ENCODE measurements around the gene ETV6.

ETV6 gene

DNA sequence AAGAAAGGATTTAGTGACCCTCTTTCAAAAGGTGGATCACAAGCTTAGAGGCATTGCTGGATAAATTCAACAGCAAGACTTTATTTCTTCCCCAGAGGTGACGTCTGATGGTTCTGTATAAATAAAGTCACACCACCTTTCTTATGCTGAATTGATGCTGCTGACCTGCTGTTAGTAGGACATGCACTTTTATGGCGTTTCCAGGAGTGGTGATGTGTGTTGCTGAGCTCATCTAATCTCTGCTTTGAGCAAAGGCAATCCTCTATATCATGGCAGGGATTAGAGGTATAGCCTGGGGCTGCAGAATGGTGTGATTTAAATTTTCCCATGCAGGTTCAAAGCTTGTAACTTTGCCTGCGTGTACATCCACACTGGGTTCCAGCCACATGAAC lies 94.9 kb downstream of the ETV6 start:
- CTCF ChIA-PET: interaction anchor here (0.8 to 4.1 kb wide), 13 partner anchors 10 to 288 kb away, joined by 3 to 19 read pairs (median 4); no protein-coding TSS in a partner anchor
- TF ChIP-seq, protein P1, sequence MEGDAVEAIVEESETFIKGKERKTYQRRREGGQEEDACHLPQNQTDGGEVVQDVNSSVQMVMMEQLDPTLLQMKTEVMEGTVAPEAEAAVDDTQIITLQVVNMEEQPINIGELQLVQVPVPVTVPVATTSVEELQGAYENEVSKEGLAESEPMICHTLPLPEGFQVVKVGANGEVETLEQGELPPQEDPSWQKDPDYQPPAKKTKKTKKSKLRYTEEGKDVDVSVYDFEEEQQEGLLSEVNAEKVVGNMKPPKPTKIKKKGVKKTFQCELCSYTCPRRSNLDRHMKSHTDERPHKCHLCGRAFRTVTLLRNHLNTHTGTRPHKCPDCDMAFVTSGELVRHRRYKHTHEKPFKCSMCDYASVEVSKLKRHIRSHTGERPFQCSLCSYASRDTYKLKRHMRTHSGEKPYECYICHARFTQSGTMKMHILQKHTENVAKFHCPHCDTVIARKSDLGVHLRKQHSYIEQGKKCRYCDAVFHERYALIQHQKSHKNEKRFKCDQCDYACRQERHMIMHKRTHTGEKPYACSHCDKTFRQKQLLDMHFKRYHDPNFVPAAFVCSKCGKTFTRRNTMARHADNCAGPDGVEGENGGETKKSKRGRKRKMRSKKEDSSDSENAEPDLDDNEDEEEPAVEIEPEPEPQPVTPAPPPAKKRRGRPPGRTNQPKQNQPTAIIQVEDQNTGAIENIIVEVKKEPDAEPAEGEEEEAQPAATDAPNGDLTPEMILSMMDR (IDR thresholded peaks at IDR 0.05; ENCODE audit: control extremely low read depth, extremely low read depth, low read depth, missing control alignments): no peak
- POLR2A ChIA-PET: interaction anchor here (0.5 kb wide), 1 partner anchor 877 kb away, joined by 7 read pairs; no protein-coding TSS in a partner anchor
- DNase-seq (ENCODE audit: extremely low spot score): no peak

DNA sequence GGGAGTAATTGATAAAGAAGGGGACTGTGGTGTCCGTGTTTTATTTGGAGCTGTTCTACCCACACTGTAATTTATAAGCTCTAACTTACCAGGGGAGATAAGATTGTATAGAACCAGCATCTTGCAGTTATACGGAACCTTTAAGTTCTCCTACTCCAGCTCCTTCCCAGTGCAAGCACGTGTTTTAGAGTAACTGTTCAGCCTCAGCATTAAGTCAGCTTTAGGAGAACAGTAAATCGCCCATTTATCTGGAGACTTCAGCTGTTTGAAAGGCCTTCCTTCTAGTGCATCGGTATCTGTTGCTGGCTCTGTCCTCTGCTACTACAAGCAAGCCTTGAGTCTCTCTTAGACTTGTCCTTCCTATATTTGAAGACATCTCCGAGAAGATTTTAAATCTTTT lies 95.6 kb downstream of the ETV6 start:
- ChIA-PET CTCF (interaction anchor here (0.9 to 4.1 kb wide), 9 partner anchors 11 to 165 kb away, joined by 3 to 19 read pairs (median 5); no protein-coding TSS in a partner anchor), POLR2A (no interaction called here)
- TF ChIP-seq, protein P1 (IDR thresholded peaks at IDR 0.05; ENCODE audit: control extremely low read depth, extremely low read depth, low read depth, missing control alignments): no peak
- no peak for DNase-seq (ENCODE audit: extremely low spot score)

- no peak for DNase-seq (ENCODE audit: extremely low spot score)
- ChIA-PET CTCF (interaction anchor here (1.0 to 4.1 kb wide), 4 partner anchors 11 to 26 kb away, joined by 4 to 19 read pairs (median 6); no protein-coding TSS in a partner anchor), POLR2A (interaction anchor here (1.0 to 1.1 kb wide), 2 partner anchors 13 to 16 kb away, joined by 3 to 6 read pairs; no protein-coding TSS in a partner anchor)
- TF ChIP-seq, protein P1 (IDR thresholded peaks at IDR 0.05; ENCODE audit: control extremely low read depth, extremely low read depth, low read depth, missing control alignments): no peak
Measured at GRCh38 chr12:11746024-11746771, 96.7 kb downstream of the ETV6 start.

DNA sequence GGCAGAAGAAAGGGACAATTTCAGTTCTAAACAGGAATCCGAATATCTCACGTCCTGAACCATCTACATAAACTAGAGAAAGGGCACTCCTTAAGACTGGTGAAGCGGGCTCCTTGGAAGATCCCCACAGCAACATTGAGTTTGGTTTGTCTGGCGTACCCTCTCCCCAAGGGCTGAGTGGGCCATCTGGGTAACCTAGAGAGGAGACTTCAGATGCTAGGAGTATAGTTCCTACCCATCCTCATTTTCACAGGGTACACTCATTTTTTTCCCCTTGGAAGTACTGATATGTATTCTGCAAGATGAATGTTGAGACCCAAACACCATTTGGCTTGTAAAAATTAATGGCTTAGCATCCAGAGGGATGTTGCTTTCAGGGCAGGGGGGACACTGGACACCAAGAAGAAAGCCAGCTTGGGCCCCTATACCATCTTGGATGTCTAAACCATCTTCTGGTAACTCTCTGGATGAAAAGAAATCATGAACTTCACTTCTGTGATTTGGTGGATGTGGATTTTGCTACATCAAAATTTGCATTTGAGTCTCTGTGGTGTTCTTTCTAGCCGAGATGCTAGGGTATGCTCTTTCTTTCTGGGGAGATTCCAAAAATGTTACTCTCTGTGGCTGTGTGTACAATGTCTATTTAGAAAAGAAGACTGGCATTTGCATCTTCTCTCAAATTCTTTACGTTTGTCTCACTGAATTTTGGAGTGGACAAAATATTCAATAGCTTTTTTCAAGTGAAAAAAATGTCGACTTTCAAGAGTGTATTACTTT lies 97.7 kb downstream of the ETV6 start:
- POLR2A ChIA-PET: interaction anchor here (1.1 kb wide), 1 partner anchor 16 kb away, joined by 6 read pairs; no protein-coding TSS in a partner anchor
- TF ChIP-seq, protein P1 (IDR thresholded peaks at IDR 0.05; ENCODE audit: control extremely low read depth, extremely low read depth, low read depth, missing control alignments): no peak
- CTCF ChIA-PET: interaction anchor here (1.0 to 4.8 kb wide), 7 partner anchors 10 to 33 kb away, joined by 3 to 40 read pairs (median 5); no protein-coding TSS in a partner anchor
- DNase-seq (ENCODE audit: extremely low spot score): no peak

DNA sequence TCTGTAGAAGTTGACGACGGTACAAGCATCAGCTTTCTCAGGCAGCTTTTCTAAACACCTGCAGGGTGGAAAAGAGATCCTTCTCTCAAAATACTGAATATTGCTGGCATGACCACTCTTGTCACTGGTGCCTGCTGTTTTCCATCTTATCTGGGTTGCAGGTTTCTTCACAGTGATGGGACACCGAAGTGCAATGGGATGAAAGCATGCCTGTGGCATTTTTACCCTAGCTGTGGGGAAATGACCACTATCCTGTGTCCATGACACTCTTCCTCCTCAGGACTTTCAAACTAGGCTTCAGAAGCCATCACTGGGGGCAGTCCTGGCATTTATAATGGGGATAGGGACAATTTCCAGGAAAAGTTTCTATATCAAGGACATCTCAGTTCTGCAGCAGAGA lies 98.5 kb downstream of the ETV6 start:
- ChIA-PET POLR2A (interaction anchor here (0.6 kb wide), 1 partner anchor 94 kb away, joined by 3 read pairs; no protein-coding TSS in a partner anchor), CTCF (interaction anchor here (1.0 to 4.8 kb wide), 6 partner anchors 12 to 285 kb away, joined by 3 to 40 read pairs (median 4); no protein-coding TSS in a partner anchor)
- no peak for DNase-seq (ENCODE audit: extremely low spot score)
- TF ChIP-seq, protein P1 (IDR thresholded peaks at IDR 0.05; ENCODE audit: control extremely low read depth, extremely low read depth, low read depth, missing control alignments): no peak

- ChIA-PET CTCF (interaction anchor here (1.3 to 4.8 kb wide), 4 partner anchors 11 to 284 kb away, joined by 3 to 40 read pairs (median 6); no protein-coding TSS in a partner anchor), POLR2A (no interaction called here)
- DNase-seq (ENCODE audit: extremely low spot score): no peak
- TF ChIP-seq, protein P1 (IDR thresholded peaks at IDR 0.05; ENCODE audit: control extremely low read depth, extremely low read depth, low read depth, missing control alignments): no peak
Measured at GRCh38 chr12:11748903-11749302, 99.4 kb downstream of the ETV6 start.

Measured in GM10248 (cell line).